ENCODE measurements around the gene RAPGEF2. TPM values are rescaled to one million over a fixed set of nuclear protein-coding genes. Genes with fewer than 3 reads are reported as not detected.
"Not testable (repeated sequence)": the region's sequence is repeated elsewhere in the genome, so short reads cannot be mapped to it uniquely, and the experiment has no call there.

The RAPGEF2 gene
- polyA plus RNA-seq, 6 donors from 2014 or later, result 0.46 to 2.8 (median 1.6) TPM

- H3K36me3 Mint-ChIP-seq; DNase-seq; H3K27ac Mint-ChIP-seq; H3K9me3 Mint-ChIP-seq; ATAC-seq (ENCODE audit: low read depth in 2 of 2); H3K4me3 Mint-ChIP-seq: not testable (repeated sequence)
- Mint-ChIP-seq H3K27me3 (peaks cover 0 to 12% (median 0%) of the 10 kb centered on the region in 3 donors), H3K4me1 (peaks cover 23 to 30% (median 24%) of the 10 kb centered on the region in 3 donors)
Measured at GRCh38 chr4:159183885-159184605, 81.2 kb downstream of the RAPGEF2 start.

DNA sequence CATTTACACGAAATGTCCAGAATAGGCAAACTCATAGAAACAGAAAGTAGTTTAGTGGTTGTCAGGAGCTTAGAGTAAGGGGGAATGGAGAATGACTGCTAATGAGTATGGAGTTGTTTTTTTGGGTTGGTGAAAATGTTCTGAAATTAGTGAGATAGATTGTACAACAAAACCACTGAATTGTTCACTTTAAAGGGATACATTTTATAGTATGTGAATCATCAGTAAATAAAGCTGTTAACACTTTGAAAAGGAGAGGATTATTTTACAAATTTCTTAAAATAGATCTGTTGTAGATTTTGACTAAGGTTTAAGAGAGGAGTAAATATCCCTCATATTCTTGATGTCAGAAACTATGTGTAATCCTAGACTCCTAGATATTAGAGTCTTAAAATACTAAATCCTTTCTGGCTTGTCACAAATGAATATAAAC is 82.7 kb downstream of the RAPGEF2 start:
- DNase-seq (no peak), ATAC-seq (ENCODE audit: low read depth in 2 of 2) (no peak)
- Mint-ChIP-seq H3K4me3 (no peak overlapping the region), H3K36me3 (no peaks in the 10 kb centered on the region), H3K27me3 (no peaks in the 10 kb centered on the region), H3K4me1 (peaks cover 9 to 15% (median 12%) of the 10 kb centered on the region in 3 donors), H3K9me3 (peaks cover 0 to 4% (median 0%) of the 10 kb centered on the region in 7 donors), H3K27ac (peak overlapping the region in 1 of 6 donors; percentile 4)

DNA sequence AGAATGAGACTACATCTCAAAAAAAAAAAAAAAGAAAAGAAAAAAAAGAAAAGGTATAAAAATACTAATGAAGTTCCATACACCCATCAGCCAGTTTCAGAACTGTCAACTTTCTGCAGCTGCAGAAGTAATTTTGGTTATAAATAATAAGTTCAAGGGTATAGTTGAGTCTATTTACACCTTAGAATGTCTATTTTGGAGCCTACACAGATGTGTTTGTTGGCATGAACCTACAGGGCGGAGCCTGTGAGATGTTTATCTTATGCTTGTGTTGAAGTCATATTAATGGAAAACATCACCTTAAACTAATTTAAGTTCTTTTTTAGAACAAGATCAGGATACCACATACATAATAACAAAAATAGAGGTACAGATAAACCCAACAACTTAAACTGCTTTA is 85.8 kb downstream of the RAPGEF2 start:
- ATAC-seq (ENCODE audit: low read depth in 2 of 2) (no peak), DNase-seq (no peak)
- Mint-ChIP-seq H3K4me3 (no peak overlapping the region), H3K36me3 (no peaks in the 10 kb centered on the region), H3K4me1 (peaks cover 6 to 15% (median 9%) of the 10 kb centered on the region in 3 donors), H3K27me3 (no peaks in the 10 kb centered on the region), H3K9me3 (peaks cover 0 to 4% (median 0%) of the 10 kb centered on the region in 7 donors), H3K27ac (no peak overlapping the region)

DNA sequence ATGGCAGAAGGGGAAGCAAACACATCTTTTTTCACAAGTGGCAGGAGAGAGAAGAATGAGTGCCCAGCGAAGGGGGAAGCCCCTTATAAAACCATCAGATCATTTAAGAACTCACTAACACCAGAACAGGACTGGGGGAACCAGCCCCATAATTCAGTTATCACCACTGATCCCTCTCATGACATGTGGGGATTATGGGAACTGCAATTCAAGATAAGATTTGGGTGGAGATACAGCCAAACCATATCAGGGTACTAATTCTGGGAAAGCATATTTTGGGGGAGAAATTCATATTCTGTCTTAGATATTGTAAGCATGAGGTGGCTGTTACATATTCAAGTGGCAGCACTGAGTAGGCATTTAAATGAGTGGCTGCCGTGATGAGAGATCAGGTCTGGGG is 87.8 kb downstream of the RAPGEF2 start:
- DNase-seq (no peak), ATAC-seq (ENCODE audit: low read depth in 2 of 2) (peak in 1 of 2 donors; percentile 18)
- Mint-ChIP-seq H3K27ac (no peak overlapping the region), H3K4me3 (no peak overlapping the region), H3K9me3 (no peaks in the 10 kb centered on the region), H3K27me3 (no peaks in the 10 kb centered on the region), H3K36me3 (peaks cover 5 to 10% of the 10 kb centered on the region in 2 donors), H3K4me1 (peaks cover under 1 to 2% (median 1%) of the 10 kb centered on the region in 3 donors)

DNA sequence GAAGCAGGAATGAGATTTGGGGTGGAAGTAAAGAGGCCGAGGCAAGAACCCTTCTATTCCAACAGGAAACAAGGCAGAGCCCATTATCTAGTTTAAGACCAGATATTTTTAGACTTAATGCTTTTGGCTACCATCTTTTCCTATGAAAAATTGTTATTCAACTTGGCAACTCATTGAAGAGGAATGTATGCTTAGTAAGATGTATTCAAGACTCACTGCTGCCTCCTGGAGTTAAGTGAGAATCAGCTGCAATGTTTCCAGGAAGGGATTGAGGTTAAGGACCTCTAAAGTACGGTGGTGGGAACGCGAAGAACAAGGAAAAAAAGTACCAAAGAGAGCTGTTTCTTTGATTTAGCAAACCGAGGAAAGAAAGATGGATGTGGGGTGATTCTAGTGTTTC is 89.1 kb downstream of the RAPGEF2 start:
- no peak for ATAC-seq (ENCODE audit: low read depth in 2 of 2)
- no peak for DNase-seq
- no peaks in the 10 kb centered on the region for H3K27me3 Mint-ChIP-seq
- peaks cover 0 to 1% (median 0%) of the 10 kb centered on the region in 3 donors for H3K4me1 Mint-ChIP-seq
- peaks cover 5 to 10% of the 10 kb centered on the region in 2 donors for H3K36me3 Mint-ChIP-seq
- H3K27ac Mint-ChIP-seq, result no peak overlapping the region
- H3K4me3 Mint-ChIP-seq, result no peak overlapping the region
- H3K9me3 Mint-ChIP-seq, result no peaks in the 10 kb centered on the region

GRCh38 chr4:159193046-159193620 is 90.3 kb downstream of the RAPGEF2 start:
- H3K27me3 Mint-ChIP-seq, result no peaks in the 10 kb centered on the region
- H3K4me1 Mint-ChIP-seq, result peaks cover 4 to 7% (median 7%) of the 10 kb centered on the region in 3 donors
- DNase-seq, result no peak
- ATAC-seq (ENCODE audit: low read depth in 2 of 2), result no peak
- H3K4me3 Mint-ChIP-seq, result no peak overlapping the region
- peaks cover 5 to 10% of the 10 kb centered on the region in 2 donors for H3K36me3 Mint-ChIP-seq
- no peak overlapping the region for H3K27ac Mint-ChIP-seq
- H3K9me3 Mint-ChIP-seq, result no peaks in the 10 kb centered on the region

GRCh38 chr4:159195361-159195769 is 92.5 kb downstream of the RAPGEF2 start:
- H3K9me3 Mint-ChIP-seq, result no peaks in the 10 kb centered on the region
- no peak overlapping the region for H3K4me3 Mint-ChIP-seq
- ATAC-seq (ENCODE audit: low read depth in 2 of 2), result no peak
- DNase-seq, result no peak
- H3K36me3 Mint-ChIP-seq, result peaks cover 5 to 10% of the 10 kb centered on the region in 2 donors
- no peaks in the 10 kb centered on the region for H3K27me3 Mint-ChIP-seq
- H3K27ac Mint-ChIP-seq, result peak overlapping the region in 1 of 6 donors; percentile 28
- H3K4me1 Mint-ChIP-seq, result peaks cover 4 to 16% (median 9%) of the 10 kb centered on the region in 3 donors

DNA sequence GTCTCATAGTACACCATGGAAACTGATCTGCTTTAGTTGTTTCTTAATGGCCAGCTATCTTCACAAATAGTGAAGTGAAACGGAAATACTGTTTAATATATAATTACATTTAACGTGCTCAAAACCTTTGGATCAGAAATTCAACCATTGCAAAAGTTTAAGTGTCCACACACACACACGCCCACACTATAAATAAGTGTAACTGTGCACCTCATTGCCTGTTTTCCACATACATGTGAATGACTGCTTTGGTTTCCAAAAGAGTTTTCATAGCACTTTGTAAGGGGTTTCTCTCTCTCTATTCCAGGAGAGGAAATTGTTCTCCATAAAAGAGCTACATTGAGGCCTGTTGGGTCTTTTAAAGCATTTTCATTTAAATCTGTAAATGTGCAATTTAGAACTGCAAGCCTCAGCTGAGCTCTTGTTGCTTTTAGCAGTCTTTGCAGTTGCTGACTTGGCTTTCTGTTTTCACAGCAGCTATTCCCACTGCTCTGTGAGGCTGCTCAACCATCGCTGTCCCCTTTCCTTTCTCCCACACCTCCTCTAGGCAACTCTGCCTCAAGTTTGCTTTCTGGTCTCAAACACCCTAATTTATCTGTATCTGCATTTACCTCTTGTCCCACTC is 94.5 kb downstream of the RAPGEF2 start:
- Mint-ChIP-seq H3K36me3 (peaks cover 5 to 10% of the 10 kb centered on the region in 2 donors), H3K9me3 (no peaks in the 10 kb centered on the region), H3K27ac (no peak overlapping the region), H3K4me1 (peaks cover 7 to 22% (median 9%) of the 10 kb centered on the region in 3 donors), H3K27me3 (no peaks in the 10 kb centered on the region), H3K4me3 (peak overlapping the region in 2 of 8 donors; percentile 30 to 51)
- DNase-seq (no peak), ATAC-seq (ENCODE audit: low read depth in 2 of 2) (no peak)

DNA sequence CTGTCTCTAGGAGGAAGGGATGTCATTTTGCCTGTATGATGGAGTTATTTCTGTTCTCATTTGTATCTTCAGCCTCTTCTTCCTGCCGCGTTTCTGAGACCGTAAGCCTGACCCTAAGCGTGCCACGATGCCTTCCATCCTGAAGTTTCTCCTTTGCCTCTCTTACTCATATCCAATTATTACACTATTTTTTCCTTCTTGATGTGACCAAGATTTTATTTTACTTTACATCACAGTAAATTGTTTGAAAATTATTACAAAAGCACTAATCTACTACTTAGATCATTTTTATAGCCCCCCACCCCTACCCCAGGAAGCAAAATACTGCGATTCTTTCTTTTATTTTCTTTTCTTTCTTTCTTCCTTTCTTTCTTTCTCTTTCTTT is 95.0 kb downstream of the RAPGEF2 start:
- Mint-ChIP-seq H3K36me3 (peaks cover 5 to 10% of the 10 kb centered on the region in 2 donors), H3K27ac (peak overlapping the region in 1 of 6 donors; percentile 7), H3K9me3 (no peaks in the 10 kb centered on the region), H3K27me3 (no peaks in the 10 kb centered on the region), H3K4me1 (peaks cover 11 to 27% (median 12%) of the 10 kb centered on the region in 3 donors), H3K4me3 (peak overlapping the region in 3 of 8 donors; percentile 6 to 51 (median 30))
- no peak for ATAC-seq (ENCODE audit: low read depth in 2 of 2)
- DNase-seq, result no peak

DNA sequence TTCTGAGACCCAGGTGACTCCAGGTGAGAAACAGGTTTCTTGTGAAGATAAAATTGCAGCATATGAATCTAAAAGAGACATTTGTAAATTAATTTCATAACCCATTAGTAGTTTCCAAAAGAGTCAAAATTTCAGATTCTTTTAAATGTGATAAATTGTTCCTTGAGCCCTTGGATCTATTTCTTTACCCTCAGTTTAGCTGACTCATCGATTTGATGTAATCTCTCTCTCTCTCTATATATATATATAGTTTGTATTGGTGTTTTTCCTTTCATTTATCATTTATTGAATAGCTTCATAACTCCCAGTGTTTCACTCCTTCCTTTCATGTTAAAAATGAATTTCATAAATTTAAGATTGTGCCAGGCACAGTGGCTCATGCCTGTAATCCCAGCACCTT is 96.9 kb downstream of the RAPGEF2 start:
- peaks cover 15 to 30% (median 20%) of the 10 kb centered on the region in 3 donors for H3K4me1 Mint-ChIP-seq
- no peaks in the 10 kb centered on the region for H3K27me3 Mint-ChIP-seq
- H3K27ac Mint-ChIP-seq, result no peak overlapping the region
- peaks cover 0 to 6% of the 10 kb centered on the region in 2 donors for H3K36me3 Mint-ChIP-seq
- ATAC-seq (ENCODE audit: low read depth in 2 of 2), result no peak
- no peak overlapping the region for H3K4me3 Mint-ChIP-seq
- no peak for DNase-seq
- H3K9me3 Mint-ChIP-seq, result no peaks in the 10 kb centered on the region

DNA sequence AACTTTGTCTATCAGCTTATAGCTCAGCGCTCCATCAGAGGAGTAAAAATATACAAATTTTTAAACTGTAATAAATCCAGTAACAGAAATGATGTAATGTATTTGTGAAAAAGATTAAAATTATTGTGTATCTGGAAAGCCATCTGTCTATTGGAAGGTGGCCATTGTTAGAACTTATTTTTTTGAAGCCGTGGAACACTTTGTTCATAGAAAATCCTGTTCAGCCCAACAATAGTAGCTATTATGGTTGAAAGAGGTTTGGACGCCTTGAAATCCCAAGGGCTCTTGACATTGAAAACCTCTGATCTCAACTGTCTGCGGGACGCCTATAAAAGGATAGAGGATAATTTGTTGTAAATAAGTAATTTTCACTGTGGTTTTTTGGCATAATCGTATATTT is 98.3 kb downstream of the RAPGEF2 start:
- no peaks in the 10 kb centered on the region for H3K27me3 Mint-ChIP-seq
- H3K36me3 Mint-ChIP-seq, result no peaks in the 10 kb centered on the region
- H3K27ac Mint-ChIP-seq, result peak overlapping the region in 1 of 6 donors; percentile 61
- DNase-seq (no peak), ATAC-seq (ENCODE audit: low read depth in 2 of 2) (no peak)
- H3K4me1 Mint-ChIP-seq, result peaks cover 24 to 39% (median 28%) of the 10 kb centered on the region in 3 donors
- no peak overlapping the region for H3K4me3 Mint-ChIP-seq
- H3K9me3 Mint-ChIP-seq, result no peaks in the 10 kb centered on the region

- H3K36me3 Mint-ChIP-seq, result no peaks in the 10 kb centered on the region
Measured at GRCh38 chr4:159204566-159204965, 101.7 kb downstream of the RAPGEF2 start.

DNA sequence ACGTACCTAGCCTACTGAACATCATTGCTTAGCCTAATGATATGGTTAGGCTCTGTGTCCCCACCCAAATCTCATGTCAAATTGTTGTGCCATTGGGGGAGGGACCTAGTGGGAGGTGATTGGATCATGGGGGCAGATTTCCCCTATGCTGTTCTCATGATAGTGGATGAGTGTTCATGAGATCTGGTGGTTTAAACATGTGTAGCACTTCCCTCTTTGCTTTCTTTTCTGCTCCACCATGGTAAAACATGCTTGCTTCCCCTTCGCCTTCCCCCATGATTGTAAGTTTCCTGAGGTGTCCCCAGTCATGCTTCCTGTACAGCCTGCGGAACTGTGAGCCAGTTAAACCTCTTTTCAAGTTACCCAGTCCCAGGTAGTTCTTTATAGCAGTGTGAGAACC is 102.6 kb downstream of the RAPGEF2 start:
- H3K27ac Mint-ChIP-seq, result peak overlapping the region in 3 of 6 donors; percentile 2 to 86 (median 51)
- ATAC-seq (ENCODE audit: low read depth in 2 of 2) (peak in 1 of 2 donors; percentile 32), DNase-seq (no peak)
- no peaks in the 10 kb centered on the region for H3K36me3 Mint-ChIP-seq
- peaks cover 29 to 31% (median 30%) of the 10 kb centered on the region in 3 donors for H3K4me1 Mint-ChIP-seq
- H3K4me3 Mint-ChIP-seq, result peak overlapping the region in 3 of 8 donors; percentile 2 to 75 (median 32)
- no peaks in the 10 kb centered on the region for H3K27me3 Mint-ChIP-seq
- no peaks in the 10 kb centered on the region for H3K9me3 Mint-ChIP-seq

More at GRCh38 chr4:159204566-159204965, 101.7 kb downstream of the RAPGEF2 start:
- Mint-ChIP-seq H3K27ac (no peak overlapping the region), H3K27me3 (no peaks in the 10 kb centered on the region), H3K4me3 (no peak overlapping the region), H3K4me1 (peaks cover 29 to 33% (median 30%) of the 10 kb centered on the region in 3 donors), H3K9me3 (no peaks in the 10 kb centered on the region)
- DNase-seq, result no peak
- ATAC-seq (ENCODE audit: low read depth in 2 of 2), result no peak
